DMS114 treated with DMSO at 0.1 percent for 48 hours (cell line): Measurements from ENCODE around the gene RADX.
A peak's percentile ranks its signal among the peaks of the same experiment; 100 is the strongest.

Source experiments
- DNase-seq: peaks from one replicate; lab custom pipeline; 2025; ENCODE audit not compliant: unreplicated experiment; lab: John Stamatoyannopoulos, UW

RADX gene

DNA sequence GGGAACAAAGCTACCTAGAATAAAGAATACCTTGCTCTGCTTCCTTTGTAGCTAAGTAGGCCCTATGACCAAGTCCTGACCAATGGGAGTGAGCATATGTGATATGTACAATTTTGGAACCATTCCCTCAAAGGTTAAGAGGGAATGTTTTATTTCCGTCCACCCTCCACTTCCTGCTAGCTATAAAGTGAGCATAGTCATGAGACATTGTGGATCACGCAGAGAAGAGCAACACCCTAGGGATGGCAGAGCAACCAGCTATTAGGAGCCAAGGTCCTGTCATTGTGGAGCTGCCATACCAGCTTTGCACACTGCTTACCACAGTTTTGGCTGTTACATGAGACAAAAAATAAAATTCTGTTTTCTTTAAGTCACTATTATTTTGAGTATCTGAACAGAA, 68.9 kb downstream of the RADX start:
- no peak for DNase-seq

DNA sequence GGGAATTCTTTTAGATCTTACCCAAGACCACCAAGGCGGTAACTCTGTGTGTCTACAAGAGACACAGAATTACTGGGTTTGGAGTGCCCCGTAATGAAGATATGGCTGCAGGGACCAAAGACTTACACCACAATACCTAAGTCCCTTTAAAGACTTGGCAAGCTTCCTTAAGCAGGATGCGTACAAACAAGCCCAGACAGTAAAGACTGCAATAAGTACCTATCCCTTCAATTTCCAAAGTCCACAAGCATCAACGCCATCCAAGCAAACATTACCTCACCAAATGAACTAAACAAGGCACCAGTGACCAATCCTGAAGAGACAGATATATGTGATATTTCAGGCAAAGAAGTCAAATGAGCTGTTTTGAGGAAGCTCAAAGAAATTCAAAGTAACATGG, 72.4 kb downstream of the RADX start:
- no peak for DNase-seq

DNA sequence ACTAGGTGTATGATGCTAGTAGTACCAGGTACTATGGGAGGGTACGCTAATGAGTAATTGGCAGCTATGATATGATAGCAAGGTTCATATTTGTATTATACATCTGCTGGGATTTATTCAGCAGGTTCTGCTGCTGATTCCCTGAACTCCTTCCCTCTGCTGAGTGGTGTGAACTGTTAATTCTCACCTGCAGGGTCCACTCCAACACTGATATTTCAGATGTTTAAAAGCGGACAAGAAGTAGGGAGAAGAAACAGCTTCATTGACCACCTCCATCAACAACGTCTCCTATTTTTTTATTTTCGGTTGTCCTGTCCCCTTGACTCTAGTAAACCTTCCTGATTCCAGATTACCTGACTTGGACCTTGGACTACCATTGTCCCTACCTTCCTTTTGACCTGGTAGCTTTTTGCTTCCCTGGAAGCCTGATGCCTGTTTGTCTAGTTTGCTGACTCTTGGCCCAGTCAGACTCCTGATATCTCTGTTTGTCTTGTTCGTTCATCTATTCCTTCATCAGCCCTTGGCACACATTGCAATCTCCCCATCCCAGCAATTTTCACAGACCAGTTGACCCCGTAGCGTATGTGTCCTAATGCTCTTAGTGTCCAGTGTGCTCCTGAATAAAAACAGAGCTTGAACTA, 80.8 kb downstream of the RADX start:
- DNase-seq: no peak

DNA sequence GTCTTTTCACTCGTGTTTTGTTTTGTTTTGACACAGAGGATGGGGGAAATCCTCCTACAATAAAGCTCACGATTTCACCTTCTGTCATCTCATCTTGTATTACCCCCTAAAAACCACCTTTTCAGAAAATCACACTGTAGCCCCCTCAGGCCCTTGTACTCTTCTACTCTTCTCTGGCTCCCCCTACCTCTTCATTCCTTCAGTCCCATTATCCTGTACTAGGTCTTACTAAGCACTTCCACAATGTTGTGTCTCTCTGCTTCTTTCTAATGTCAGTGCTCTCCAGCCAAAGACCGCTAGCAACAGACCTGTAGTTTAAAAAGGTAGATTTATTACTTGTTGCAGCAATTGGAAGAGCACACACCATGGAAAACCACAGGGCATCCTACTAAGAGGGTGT, 84.7 kb downstream of the RADX start:
- no peak for DNase-seq

DNA sequence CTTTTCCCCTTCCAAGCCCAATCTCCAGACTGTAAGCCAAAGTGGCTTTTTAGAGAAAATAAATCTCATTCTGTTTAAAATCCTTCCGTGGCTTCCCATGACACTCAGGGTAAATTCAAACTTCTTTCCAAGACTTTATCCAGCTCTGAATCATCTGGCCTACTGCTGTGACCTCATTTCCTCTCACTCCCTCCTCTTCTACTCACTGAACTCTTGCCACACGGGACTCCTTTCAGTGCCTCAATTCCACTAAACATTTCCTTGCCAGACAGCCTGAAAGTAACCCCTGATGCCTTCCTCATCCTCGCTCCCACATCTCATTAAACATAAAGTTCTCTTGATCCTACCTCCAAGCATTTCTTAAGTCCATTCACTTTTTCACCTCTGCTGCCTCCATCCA, 86.9 kb downstream of the RADX start:
- no peak for DNase-seq

DNA sequence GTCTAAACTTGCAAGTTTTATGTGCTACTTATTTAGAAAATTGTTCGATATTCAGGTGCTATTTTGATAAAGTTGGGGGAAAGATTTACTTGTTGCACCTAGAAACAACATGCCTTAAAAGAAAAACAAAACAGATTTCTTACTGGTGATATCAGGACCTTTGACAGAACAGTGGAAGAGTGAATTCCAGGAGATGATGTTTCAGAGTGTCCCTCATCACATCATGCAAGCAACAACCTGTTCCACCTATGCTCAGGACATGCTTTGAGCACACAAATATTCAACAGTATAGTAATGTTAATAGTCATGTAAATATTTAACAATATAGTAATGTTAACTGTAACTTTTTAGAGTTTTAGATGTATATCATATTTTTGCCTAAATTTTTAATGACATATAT, 90.9 kb downstream of the RADX start:
- no peak for DNase-seq

DNA sequence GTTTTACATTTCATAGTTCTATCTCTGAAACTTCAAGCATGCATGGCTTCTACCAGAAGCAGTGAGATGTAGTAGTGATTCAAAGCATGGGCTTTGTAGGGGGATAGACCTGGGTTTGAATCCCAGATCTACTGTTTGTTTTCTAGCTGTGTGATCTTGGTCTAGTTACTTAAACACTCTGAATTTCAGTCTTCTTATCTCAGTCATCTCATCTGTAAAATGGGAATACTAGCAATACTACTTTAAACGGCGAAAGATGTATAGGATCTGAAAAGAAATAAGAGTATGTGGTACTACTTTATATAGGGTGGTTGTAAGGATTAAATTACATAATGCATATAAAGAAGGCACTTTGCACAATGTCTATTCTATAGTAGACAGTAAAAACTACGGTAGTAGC, 94.7 kb downstream of the RADX start:
- no peak for DNase-seq

DNA sequence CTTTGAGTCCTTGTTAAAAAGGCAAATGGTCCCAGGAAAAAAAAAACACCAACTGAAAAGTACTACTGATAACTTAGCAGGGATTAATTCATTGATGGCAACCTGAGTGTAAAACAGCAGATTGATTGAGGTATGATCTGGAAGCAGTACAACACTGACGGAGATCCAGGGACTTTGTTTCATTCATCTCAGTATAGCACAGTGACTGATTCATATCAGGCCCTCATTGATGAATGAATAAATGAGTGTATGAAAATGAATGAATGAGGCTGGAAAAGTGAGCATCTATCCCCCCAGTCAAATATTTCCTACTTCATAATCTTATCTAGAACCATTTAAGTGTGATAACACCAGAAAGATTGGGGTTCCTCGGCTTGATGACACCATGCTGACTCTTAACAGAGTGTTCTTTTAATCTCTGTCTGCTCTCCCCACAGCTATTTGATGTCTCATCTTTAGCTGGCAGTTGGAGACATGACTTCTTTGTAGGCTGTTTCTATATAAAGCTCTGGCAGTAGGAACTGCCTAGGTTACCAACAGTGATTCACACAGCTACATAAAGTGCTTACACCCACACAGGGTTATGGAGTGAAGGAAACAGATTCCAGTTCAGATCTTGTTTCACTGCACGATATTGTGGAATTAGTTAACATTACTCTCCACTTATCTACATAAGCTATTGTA, 96.1 kb downstream of the RADX start:
- no peak for DNase-seq

DNA sequence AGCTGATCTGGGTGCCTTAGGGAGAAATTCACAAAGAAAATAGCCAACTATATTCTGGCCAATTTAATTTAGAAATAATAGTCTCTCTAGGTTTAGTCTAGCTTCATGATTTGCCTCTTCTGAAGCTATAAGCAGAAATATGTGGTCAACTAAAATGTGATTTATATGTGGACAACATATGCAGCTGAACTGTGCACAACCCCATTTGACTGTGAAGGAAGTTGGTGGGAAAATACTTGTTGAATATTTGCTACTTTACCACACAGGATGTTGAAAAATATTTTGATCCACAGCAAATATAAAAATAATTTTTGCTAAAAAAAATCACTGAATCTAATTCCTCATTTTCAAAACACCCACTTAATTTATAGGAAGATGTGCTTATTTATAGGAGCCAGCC, 99.0 kb downstream of the RADX start:
- DNase-seq: no peak

DNA sequence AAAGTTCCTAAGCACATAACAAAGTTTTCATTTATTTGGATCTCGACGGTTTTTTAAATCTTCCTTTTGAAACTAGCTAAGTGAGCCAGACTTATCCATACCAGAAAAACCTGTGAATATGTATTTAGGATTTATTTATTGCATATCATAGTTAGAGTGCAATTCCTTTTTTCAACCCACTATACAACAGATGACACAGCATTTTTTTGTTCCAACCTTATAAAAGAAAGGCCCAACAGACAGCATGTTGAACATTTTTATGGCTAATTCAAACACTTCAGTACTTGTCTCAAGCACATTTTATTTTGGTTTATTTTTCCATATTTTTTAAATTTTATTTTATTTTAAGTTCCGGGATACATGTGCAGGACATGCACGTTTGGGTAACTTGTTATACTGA, 99.6 kb downstream of the RADX start:
- no peak for DNase-seq

DNA sequence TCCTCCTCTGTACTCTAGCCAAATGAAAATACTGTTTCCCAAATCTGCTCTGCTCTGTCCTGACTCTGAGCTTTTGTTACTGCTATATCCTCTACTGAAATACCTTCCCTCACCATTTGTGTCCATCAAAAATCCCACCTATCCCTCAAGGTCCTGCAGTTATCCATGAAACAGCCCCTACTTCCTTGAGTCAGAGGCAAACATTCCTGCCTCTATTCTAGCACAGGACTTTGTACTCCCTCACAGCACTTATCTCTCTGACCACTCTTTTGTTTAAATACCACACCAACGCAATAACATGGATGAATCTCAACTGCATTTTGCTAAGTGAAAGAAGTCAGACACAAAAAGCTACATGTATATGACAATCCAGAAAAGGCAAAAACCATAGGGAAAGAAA, 104.2 kb downstream of the RADX start:
- no peak for DNase-seq

DNA sequence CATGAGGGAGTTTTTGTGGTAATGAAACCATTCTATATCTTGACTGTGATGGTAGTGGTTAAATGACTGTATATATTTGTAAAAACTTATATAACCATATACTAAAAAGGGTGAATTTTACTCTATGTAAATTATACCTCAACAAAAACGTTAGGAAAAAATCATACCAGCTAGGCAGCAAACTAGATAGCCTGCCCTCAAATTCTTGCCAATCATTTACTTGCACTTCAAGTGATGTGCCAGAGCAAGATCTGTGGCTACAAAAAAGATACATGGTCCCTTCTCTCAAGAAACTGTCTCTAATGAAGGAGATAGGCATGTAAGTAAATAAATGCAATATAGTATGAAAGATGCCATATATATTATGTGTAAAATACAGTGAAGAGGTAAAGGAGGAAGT, 104.7 kb downstream of the RADX start:
- no peak for DNase-seq

DNA sequence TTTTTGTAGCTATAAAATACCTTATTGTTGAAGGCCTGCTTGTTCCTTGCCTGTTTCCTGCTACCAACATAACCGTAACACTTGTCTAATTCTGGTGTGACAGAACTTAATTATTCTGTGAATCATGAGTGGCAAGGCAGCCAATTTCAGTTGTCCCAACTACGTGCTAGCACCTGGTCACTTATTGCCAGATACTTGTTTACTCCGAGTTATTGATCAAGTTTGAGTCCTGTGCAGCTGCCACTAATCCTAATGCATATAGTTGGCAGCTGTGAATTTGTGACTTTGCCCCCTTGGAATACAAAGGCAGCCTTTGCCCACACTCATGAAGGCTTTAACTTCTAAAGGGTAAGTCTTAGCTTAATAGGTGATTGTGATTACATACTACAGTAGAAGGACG, 106.9 kb downstream of the RADX start:
- no peak for DNase-seq

DNA sequence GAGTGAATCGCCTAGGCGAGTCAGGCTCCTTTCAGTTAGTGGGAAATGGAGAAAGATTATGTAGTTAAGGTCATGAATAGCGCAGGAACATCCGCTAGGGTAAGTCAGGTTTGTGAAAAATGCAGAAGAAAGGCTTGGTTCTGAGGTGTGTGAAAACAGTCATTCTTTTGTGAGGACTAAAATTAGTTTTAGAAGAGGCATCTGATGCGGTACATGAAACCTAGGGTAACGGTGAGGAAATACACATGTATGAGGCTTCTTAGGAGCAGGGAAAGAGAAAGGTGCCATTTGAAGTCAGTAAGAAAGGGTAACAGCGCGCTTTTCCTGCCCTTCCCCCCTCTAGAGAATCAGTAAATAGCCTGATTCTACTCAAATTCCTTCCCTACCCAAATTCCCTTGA, 114.2 kb downstream of the RADX start:
- DNase-seq: peak; percentile 1

DNA sequence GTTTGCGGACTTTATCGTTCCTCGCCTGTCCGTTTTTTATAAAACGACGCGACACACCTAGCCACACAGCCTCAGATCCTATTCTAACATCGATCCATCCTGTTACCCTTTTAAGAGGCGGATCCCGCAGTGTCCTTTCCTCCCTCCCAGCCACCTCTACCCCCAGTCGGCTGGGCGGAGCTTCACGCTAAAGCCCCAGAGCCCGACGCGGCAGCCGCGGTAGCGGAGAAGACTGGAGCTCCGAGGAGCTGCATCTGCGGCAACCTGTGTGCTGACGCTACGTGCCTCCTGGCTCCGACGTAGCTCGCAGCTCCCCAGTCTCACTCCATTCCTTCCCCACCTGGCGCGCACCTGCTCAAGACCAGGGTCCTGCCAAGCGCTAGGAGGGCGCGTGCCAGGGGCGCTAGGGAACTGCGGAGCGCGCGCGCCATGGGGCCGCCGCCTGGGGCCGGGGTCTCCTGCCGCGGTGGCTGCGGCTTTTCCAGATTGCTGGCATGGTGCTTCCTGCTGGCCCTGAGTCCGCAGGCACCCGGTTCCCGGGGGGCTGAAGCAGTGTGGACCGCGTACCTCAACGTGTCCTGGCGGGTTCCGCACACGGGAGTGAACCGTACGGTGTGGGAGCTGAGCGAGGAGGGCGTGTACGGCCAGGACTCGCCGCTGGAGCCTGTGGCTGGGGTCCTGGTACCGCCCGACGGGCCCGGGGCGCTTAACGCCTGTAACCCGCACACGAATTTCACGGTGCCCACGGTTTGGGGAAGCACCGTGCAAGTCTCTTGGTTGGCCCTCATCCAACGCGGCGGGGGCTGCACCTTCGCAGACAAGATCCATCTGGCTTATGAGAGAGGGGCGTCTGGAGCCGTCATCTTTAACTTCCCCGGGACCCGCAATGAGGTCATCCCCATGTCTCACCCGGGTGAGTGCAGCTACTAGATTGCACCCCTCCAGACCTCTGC, 115.0 kb downstream of the RADX start, which contains the start of gene RNF128:
Gene RNF128 (plus strand): TSS at position 217 of the 953 bp plus-strand sequence. CDS start 213 bp downstream, at position 430.
- DNase-seq: no peak

DNA sequence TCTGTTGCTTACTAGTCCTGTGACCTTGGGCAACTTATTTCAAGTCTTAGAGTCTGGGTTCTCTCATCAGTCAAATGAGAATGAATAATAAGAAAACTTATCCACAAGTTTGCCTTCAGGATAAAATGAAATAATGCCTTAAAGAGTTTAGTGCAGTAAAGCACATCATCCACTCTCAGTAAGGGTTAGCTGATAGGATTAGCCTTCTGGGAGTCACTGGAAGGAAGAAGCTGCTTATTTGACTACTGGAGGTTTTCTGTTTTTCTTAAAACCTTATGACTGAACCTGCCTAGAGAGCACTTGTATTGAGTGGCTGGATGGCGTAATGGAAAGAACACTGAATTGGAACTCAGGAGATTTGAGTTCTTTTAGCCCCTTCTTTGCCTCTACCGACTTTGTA, 116.6 kb downstream of the RADX start:
- DNase-seq: no peak
